HepG2 (cell line): ENCODE data around the gene PTPRH. TPM values are rescaled to one million over a fixed set of nuclear protein-coding genes. Genes with fewer than 3 reads are reported as not detected.

ENCODE experiments used
- GABPA ChIP-seq, 2 experiments: IDR thresholded peaks; 2 replicates each; pipeline ENCODE4 v1.6.1; 2011 to 2016; ENCODE audit warnings: low read depth in 2 of 2, low read length in 1 of 2, missing biosample characterization in 1 of 2, missing genetic modification characterization in 1 of 2
- GMEB1 ChIP-seq: sonication (generic); formaldehyde crosslinking; IDR thresholded peaks from 2 replicates; pipeline ENCODE4 v1.5.1; 2020; ENCODE audit warnings: missing genetic modification reagents, mild to moderate bottlenecking, borderline replicate concordance
- HOXA3 ChIP-seq: sonication (generic); formaldehyde crosslinking; IDR thresholded peaks from 2 replicates; pipeline ENCODE4 v1.5.0; 2020; ENCODE audit warnings: missing genetic modification reagents
- JDP2 ChIP-seq: sonication (generic); formaldehyde crosslinking; IDR thresholded peaks from 2 replicates; pipeline ENCODE4 v1.8.1; 2022; ENCODE audit warnings: missing genetic modification reagents, borderline replicate concordance
- LBX2 ChIP-seq: sonication (generic); formaldehyde crosslinking; IDR thresholded peaks from 2 replicates; pipeline ENCODE4 v1.5.0; 2020; ENCODE audit warnings: missing genetic modification reagents, mild to moderate bottlenecking, borderline replicate concordance
- RCOR2 ChIP-seq: IDR thresholded peaks from 2 replicates; pipeline ENCODE4 v1.6.1; 2016; ENCODE audit warnings: missing biosample characterization, missing genetic modification reagents
- ZNF331 ChIP-seq: sonication (generic); formaldehyde crosslinking; IDR thresholded peaks from 2 replicates; pipeline ENCODE4 v1.4.0; 2020; ENCODE audit warnings: missing genetic modification reagents
- ZNF343 ChIP-seq: sonication (generic); formaldehyde crosslinking; IDR thresholded peaks from 2 replicates; pipeline ENCODE4 v1.4.0; 2020; ENCODE audit warnings: mild to moderate bottlenecking, missing genetic modification reagents
- polyA plus RNA-seq, 8 experiments: library from polyadenylated mRNA; depleted of rRNA in 3 of 8; stranded (reverse) in 7 of 8; unstranded in 1 of 8; fragments of >200 nt; fragmentation: Illumina TruSeq in 4 of 8; extraction: Trizol in 4 of 8; gene quantifications; 2 replicates each; pipeline versions ENCODE4 v1.2.1 to v1.2.3, GENCODE V29; 2011 to 2016; ENCODE audit warnings: low read depth in 4 of 8, missing spikeins in 1 of 8, mixed read lengths in 1 of 8; ENCODE audit not compliant: insufficient read depth in 1 of 8
- total RNA-seq, 5 experiments: library from RNA; depleted of rRNA; stranded (reverse); fragments of >200 nt; fragmentation: Illumina TruSeq; extraction: Trizol; gene quantifications; 2 replicates each; pipeline ENCODE4 v1.2.3, GENCODE V29; 2016; ENCODE audit warnings: low read depth in 1 of 5
- TF ChIP-seq, protein P1 (sequence below): sonication (generic); formaldehyde crosslinking; IDR thresholded peaks from 2 replicates; pipeline ENCODE4 v1.5.1; 2020; ENCODE audit warnings: mild to moderate bottlenecking, missing genetic modification reagents
- TF ChIP-seq, protein P2 (sequence below): sonication (generic); formaldehyde crosslinking; IDR thresholded peaks from 2 replicates; pipeline ENCODE4 v1.8.1; 2023; ENCODE audit warnings: mild to moderate bottlenecking, inconsistent platforms, moderate library complexity, missing genetic modification reagents, borderline replicate concordance
- TF ChIP-seq, protein P3 (sequence below): sonication (generic); formaldehyde crosslinking; IDR thresholded peaks from 2 replicates; pipeline ENCODE4 v1.5.0; 2020; ENCODE audit warnings: missing genetic modification reagents
- TF ChIP-seq, protein P4 (sequence below): sonication (generic); formaldehyde crosslinking; IDR thresholded peaks from one replicate; pipeline ENCODE4 v1.5.1; 2020; ENCODE audit warnings: mild to moderate bottlenecking, missing genetic modification reagents; ENCODE audit errors: not compliant biosample characterization

PTPRH gene
- total and polyA plus RNA-seq, 2 of the 13 experiments (the other 11 are each of a cell fraction or from before 2014, with no cell fraction given) = 14.7 to 125 TPM

DNA sequence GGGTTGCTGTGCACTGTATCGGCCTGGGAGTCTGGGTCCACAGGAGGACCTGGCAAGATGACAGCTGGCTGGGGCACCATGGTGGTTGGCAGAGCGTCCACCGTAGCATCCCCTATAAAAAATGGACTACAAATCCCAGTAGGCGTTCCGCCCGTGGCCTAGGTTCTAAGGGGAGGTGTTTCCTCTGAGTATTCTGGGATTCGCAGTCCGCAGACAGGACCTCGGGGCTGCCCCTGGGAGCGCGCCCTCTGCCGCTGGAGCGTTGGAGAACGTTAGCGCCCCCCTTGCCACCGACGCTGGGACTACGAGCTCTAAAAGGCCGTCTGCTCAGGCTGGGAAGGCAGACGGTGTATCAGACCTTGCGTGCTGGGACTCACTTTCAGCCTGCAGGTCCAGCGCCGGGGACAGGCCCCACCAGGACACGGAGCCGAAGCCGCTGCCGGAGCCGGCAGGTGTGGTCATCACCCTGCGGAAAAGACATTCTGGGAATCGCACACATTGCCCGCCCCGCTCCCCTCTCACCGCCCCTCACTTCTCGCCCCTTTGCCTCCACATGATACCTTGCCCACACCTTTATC, 43.3 kb downstream of the PTPRH start (continued):
- TF ChIP-seq, protein P1, sequence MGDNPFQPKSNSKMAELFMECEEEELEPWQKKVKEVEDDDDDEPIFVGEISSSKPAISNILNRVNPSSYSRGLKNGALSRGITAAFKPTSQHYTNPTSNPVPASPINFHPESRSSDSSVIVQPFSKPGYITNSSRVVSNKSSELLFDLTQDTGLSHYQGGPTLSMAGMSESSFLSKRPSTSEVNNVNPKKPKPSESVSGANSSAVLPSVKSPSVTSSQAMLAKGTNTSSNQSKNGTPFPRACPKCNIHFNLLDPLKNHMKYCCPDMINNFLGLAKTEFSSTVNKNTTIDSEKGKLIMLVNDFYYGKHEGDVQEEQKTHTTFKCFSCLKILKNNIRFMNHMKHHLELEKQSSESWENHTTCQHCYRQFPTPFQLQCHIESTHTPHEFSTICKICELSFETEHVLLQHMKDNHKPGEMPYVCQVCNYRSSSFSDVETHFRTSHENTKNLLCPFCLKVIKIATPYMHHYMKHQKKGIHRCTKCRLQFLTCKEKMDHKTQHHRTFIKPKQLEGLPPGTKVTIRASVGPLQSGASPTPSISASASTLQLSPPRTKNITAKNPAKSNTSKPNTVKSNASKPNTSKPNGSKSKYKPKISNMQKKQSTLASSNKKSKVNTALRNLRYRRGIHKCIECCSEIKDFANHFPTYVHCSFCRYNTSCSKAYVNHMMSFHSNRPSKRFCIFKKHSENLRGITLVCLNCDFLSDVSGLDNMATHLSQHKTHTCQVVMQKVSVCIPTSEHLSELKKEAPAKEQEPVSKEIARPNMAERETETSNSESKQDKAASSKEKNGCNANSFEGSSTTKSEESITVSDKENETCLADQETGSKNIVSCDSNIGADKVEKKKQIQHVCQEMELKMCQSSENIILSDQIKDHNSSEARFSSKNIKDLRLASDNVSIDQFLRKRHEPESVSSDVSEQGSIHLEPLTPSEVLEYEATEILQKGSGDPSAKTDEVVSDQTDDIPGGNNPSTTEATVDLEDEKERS = 0 out of 2 replicates have a peak, but pooled peaks have one; percentile 20
- TF ChIP-seq ZNF343 (CRISPR knock-in tag) (no peak), JDP2 (CRISPR knock-in tag) (no peak), ZNF331 (CRISPR knock-in tag) (peak; percentile 13; the same call in 1 of the 2 replicates), LBX2 (CRISPR knock-in tag) (no peak), HOXA3 (CRISPR knock-in tag) (peak; percentile 51; the same call in 1 of the 2 replicates), GMEB1 (CRISPR knock-in tag) (peak; percentile 15; the same call in 1 of the 2 replicates), GABPA (IDR thresholded peaks at IDR 0.05; ENCODE audit: low read depth, low read length) (peak; percentile 30; the same call in 1 of the 2 replicates), GABPA (CRISPR knock-in tag; IDR thresholded peaks at IDR 0.05; ENCODE audit: low read depth) (peak; percentile 83), RCOR2 (CRISPR knock-in tag) (no peak)
- TF ChIP-seq, protein P2, sequence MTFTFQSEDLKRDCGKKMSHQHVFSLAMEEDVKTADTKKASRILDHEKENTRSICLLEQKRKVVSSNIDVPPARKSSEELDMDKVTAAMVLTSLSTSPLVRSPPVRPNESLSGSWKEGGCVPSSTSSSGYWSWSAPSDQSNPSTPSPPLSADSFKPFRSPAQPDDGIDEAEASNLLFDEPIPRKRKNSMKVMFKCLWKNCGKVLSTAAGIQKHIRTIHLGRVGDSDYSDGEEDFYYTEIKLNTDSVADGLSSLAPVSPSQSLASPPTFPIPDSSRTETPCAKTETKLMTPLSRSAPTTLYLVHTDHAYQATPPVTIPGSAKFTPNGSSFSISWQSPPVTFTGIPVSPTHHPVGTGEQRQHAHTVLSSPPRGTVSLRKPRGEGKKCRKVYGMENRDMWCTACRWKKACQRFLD = no peak
- TF ChIP-seq, protein P3, sequence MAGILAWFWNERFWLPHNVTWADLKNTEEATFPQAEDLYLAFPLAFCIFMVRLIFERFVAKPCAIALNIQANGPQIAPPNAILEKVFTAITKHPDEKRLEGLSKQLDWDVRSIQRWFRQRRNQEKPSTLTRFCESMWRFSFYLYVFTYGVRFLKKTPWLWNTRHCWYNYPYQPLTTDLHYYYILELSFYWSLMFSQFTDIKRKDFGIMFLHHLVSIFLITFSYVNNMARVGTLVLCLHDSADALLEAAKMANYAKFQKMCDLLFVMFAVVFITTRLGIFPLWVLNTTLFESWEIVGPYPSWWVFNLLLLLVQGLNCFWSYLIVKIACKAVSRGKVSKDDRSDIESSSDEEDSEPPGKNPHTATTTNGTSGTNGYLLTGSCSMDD (CRISPR knock-in tag) = no peak
- TF ChIP-seq, protein P4, sequence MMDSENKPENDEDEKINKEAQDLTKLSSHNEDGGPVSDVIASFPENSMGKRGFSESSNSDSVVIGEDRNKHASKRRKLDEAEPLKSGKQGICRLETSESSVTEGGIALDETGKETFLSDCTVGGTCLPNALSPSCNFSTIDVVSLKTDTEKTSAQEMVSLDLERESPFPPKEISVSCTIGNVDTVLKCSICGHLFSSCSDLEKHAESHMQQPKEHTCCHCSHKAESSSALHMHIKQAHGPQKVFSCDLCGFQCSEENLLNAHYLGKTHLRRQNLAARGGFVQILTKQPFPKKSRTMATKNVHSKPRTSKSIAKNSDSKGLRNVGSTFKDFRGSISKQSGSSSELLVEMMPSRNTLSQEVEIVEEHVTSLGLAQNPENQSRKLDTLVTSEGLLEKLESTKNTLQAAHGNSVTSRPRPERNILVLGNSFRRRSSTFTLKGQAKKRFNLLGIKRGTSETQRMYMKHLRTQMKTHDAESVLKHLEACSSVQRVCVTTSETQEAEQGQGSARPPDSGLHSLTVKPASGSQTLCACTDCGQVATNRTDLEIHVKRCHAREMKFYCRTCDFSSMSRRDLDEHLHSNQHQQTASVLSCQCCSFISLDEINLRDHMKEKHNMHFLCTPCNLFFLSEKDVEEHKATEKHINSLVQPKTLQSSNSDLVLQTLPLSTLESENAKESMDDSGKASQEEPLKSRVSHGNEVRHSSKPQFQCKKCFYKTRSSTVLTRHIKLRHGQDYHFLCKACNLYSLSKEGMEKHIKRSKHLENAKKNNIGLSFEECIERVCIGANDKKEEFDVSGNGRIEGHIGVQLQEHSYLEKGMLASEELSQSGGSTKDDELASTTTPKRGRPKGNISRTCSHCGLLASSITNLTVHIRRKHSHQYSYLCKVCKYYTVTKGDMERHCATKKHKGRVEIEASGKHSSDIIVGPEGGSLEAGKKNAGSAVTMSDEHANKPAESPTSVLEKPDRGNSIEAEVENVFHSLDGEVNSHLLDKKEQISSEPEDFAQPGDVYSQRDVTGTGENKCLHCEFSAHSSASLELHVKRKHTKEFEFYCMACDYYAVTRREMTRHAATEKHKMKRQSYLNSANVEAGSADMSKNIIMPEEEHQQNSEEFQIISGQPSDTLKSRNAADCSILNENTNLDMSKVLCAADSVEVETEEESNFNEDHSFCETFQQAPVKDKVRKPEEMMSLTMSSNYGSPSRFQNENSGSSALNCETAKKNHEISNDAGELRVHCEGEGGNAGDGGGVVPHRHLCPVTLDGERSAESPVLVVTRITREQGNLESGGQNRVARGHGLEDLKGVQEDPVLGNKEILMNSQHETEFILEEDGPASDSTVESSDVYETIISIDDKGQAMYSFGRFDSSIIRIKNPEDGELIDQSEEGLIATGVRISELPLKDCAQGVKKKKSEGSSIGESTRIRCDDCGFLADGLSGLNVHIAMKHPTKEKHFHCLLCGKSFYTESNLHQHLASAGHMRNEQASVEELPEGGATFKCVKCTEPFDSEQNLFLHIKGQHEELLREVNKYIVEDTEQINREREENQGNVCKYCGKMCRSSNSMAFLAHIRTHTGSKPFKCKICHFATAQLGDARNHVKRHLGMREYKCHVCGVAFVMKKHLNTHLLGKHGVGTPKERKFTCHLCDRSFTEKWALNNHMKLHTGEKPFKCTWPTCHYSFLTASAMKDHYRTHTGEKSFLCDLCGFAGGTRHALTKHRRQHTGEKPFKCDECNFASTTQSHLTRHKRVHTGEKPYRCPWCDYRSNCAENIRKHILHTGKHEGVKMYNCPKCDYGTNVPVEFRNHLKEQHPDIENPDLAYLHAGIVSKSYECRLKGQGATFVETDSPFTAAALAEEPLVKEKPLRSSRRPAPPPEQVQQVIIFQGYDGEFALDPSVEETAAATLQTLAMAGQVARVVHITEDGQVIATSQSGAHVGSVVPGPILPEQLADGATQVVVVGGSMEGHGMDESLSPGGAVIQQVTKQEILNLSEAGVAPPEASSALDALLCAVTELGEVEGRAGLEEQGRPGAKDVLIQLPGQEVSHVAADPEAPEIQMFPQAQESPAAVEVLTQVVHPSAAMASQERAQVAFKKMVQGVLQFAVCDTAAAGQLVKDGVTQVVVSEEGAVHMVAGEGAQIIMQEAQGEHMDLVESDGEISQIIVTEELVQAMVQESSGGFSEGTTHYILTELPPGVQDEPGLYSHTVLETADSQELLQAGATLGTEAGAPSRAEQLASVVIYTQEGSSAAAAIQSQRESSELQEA (CRISPR knock-in tag) = no peak
